Testis (tissue), 2 donors: Measurements from ENCODE around the gene KCNH6.

ENCODE experiments used
- CTCF ChIP-seq, 3 experiments: fragments of 450-650 bp in 2 of 3; fragments of 200-600 bp in 1 of 3; sonication (generic) in 1 of 3; IDR thresholded peaks; one replicate each; pipeline ENCODE4 v1.5.1; 2016 to 2019; ENCODE audit warnings: antibody characterized with exemption in 3 of 3, mild to moderate bottlenecking in 2 of 3, moderate library complexity in 1 of 3
- POLR2A ChIP-seq: fragments of 450-650 bp; IDR thresholded peaks from one replicate; pipeline ENCODE4 v1.6.1; 2017; ENCODE audit warnings: antibody characterized with exemption, mild to moderate bottlenecking, moderate library complexity

- TF ChIP-seq CTCF (IDR thresholded peaks at IDR 0.05) (no peak), POLR2A (no peak)
These were observed 47.4 kb upstream of the KCNH6 start for GRCh38 chr17:63475491-63476412.
